Testis (tissue), 3 donors: ENCODE results near the gene GPC4. TPM values are rescaled to one million over a fixed set of nuclear protein-coding genes. Genes with fewer than 3 reads are reported as not detected.

Experiments
- DNase-seq: peaks from one replicate; pipeline ENCODE4 v3.0.0-alpha.2; 2019
- H3K27ac ChIP-seq, 2 donors: fragments of 200-600 bp; sonication (generic); one replicate each; pipeline ENCODE4 v1.5.1; 2019
- H3K27me3 ChIP-seq: fragments of 200-600 bp; sonication (generic); one replicate; pipeline ENCODE4 v1.5.1; 2019
- H3K36me3 ChIP-seq: fragments of 200-600 bp; sonication (generic); one replicate; pipeline ENCODE4 v1.5.1; 2017; ENCODE audit warnings: low read depth; ENCODE audit errors: missing control alignments
- H3K4me1 ChIP-seq: fragments of 200-600 bp; sonication (generic); one replicate; pipeline ENCODE4 v1.5.1; 2019
- H3K4me3 ChIP-seq, 2 donors: fragments of 200-600 bp; sonication (generic); one replicate each; pipeline ENCODE4 v1.5.1; 2017 to 2019
- H3K9me3 ChIP-seq: fragments of 200-600 bp; sonication (generic); one replicate; pipeline ENCODE4 v1.5.1; 2017
- POLR2A ChIP-seq: fragments of 450-650 bp; IDR thresholded peaks from one replicate; pipeline ENCODE4 v1.6.1; 2017; ENCODE audit warnings: antibody characterized with exemption, mild to moderate bottlenecking, moderate library complexity
- WGBS, 2 donors: methylation state at CpG; one replicate each; pipeline ENCODE4 v1.1.5; 2018; 5-methylcytosine and 5-hydroxymethylcytosine counted together
- intact Hi-C: fragments of 100-400 bp; cut with DNase I; formaldehyde crosslinking; loops from one replicate; pipeline ENCODE4 v1.15.1; 2023; ENCODE audit warnings: low total_unique reads
- polyA plus RNA-seq: library from polyadenylated mRNA; stranded (reverse); fragments of 350-450 nt; fragmentation: Illumina TruSeq; extraction: RNeasy Lipid Tissue Mini Kit (QIAGEN cat#74804); gene quantifications from one replicate; pipeline ENCODE4 v1.2.3, GENCODE V29; 2014; ENCODE audit warnings: low read depth, low replicate concordance; ENCODE audit not compliant: insufficient read depth
- total RNA-seq, 2 donors: library from RNA; depleted of rRNA; stranded (reverse); fragments of >200 nt; gene quantifications; one replicate each; pipeline ENCODE4 v1.2.3, GENCODE V29; 2016
- TF ChIP-seq, protein P1 (sequence below), 3 experiments: fragments of 450-650 bp in 2 of 3; fragments of 200-600 bp in 1 of 3; sonication (generic) in 1 of 3; IDR thresholded peaks; one replicate each; pipeline ENCODE4 v1.5.1; 2016 to 2019; ENCODE audit warnings: antibody characterized with exemption in 3 of 3, mild to moderate bottlenecking in 2 of 3, moderate library complexity in 1 of 3

GPC4 gene
- total and polyA plus RNA-seq, 3 donors from 2014 or later = 13.8 to 17.8 (median 15.9) TPM

DNA sequence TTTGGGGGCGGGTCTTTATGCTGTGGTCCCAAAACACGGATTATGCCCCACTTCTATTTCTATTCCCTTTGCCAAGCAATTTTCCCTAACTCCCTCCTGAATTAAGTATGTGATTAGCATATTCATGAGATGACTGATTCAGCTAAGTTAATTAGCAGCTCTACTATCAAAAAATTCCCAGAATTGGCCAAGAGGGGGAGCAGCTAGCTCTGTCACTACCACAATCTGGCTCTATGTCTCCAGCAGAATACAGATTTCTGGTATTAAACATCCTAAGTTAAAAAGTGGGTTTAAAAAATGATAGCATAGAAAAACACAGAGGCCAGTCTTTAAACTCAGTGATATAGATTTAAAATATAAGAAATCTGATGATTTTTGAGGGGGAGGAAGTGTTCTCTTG lies 80.3 kb downstream of the GPC4 start:
- no peaks in the 10 kb centered on the region for H3K4me1 ChIP-seq
- intact Hi-C loops = no loop called here
- H3K36me3 ChIP-seq = no peaks in the 10 kb centered on the region

DNA sequence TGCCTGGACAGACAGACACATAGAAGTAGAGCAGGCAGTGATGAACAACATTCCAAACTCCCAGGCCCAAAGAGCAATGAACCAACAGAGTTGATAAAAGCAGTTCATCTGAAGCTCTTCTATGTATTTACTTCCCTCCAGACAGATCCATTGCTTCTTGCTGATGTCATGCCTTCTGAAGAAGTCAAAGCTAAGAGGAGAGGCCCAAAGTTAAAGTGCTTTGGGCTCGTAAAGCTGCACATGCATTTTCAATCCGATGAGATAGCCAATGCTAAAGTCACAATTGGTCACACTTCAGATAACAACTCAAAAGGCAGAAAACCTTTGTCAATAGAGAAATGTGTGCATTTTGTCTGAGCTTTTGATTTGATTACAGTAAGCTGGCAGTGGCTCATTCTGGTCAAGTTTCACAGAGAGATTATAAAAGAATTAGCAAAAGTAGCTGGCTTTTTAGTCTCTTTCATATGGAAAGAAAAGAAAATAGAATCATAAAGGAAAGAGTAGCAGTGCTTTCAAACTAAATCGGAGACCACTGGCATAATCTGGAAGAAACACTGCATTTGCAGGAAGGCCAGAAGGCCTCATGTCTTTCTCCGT lies 82.0 kb downstream of the GPC4 start:
- no peaks in the 10 kb centered on the region for H3K4me1 ChIP-seq
- 98% methylated on average over 3 to 4 of the region's 4 CpGs for WGBS, 2 donors
- H3K4me3 ChIP-seq = no peak overlapping the region
- H3K36me3 ChIP-seq = no peaks in the 10 kb centered on the region
- no peak for TF ChIP-seq POLR2A
- H3K27ac ChIP-seq = no peak overlapping the region
- intact Hi-C loops = no loop called here
- no peaks in the 10 kb centered on the region for H3K27me3 ChIP-seq
- H3K9me3 ChIP-seq = no peaks in the 10 kb centered on the region
- DNase-seq = no peak

More for the DNA sequence above, 80.3 kb downstream of the GPC4 start:
- DNase-seq = peak; percentile 26
- TF ChIP-seq POLR2A = no peak
- TF ChIP-seq, protein P1, sequence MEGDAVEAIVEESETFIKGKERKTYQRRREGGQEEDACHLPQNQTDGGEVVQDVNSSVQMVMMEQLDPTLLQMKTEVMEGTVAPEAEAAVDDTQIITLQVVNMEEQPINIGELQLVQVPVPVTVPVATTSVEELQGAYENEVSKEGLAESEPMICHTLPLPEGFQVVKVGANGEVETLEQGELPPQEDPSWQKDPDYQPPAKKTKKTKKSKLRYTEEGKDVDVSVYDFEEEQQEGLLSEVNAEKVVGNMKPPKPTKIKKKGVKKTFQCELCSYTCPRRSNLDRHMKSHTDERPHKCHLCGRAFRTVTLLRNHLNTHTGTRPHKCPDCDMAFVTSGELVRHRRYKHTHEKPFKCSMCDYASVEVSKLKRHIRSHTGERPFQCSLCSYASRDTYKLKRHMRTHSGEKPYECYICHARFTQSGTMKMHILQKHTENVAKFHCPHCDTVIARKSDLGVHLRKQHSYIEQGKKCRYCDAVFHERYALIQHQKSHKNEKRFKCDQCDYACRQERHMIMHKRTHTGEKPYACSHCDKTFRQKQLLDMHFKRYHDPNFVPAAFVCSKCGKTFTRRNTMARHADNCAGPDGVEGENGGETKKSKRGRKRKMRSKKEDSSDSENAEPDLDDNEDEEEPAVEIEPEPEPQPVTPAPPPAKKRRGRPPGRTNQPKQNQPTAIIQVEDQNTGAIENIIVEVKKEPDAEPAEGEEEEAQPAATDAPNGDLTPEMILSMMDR (IDR thresholded peaks at IDR 0.05) = peak in 2 of 3 experiments; percentile 34 to 42
- H3K27me3 ChIP-seq = no peaks in the 10 kb centered on the region
- H3K27ac ChIP-seq = no peak overlapping the region
- H3K9me3 ChIP-seq = no peaks in the 10 kb centered on the region
- 64 to 75% methylated on average over 2 of the region's 2 CpGs for WGBS, 2 donors
- H3K4me3 ChIP-seq = no peak overlapping the region

- no peaks in the 10 kb centered on the region for H3K4me1 ChIP-seq
- intact Hi-C loops = no loop called here
Observed at GRCh38 chrX:133332737-133333136, 82.6 kb downstream of the GPC4 start.

DNA sequence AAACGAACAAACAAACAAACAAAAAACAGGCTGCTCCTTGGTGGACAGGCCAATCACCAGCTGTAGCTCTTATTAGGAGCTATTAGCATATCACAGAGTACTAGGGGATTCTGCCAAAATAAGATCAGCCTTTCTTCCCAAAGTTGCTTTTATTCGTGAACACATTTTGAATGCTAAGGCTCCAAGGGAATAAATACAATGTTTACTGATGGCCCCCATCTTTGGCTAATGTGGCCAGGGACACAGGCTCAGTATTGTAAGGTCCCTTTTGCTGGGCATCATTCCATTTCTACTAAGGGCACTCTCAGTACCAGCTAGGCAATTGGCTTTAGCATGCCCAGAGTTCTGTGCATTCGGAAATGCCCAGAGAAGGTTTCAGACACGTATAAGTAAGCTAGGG lies 84.3 kb downstream of the GPC4 start:
- TF ChIP-seq, protein P1 (IDR thresholded peaks at IDR 0.05) = no peak
- TF ChIP-seq POLR2A = no peak
- DNase-seq = no peak
- H3K27ac ChIP-seq = no peak overlapping the region
- H3K4me1 ChIP-seq = no peaks in the 10 kb centered on the region
- intact Hi-C loops = no loop called here
- 75 to 85% methylated on average over 2 to 3 of the region's 4 CpGs for WGBS, 2 donors
- no peaks in the 10 kb centered on the region for H3K9me3 ChIP-seq
- H3K4me3 ChIP-seq = no peak overlapping the region
- no peaks in the 10 kb centered on the region for H3K36me3 ChIP-seq
- no peaks in the 10 kb centered on the region for H3K27me3 ChIP-seq

More at GRCh38 chrX:133332737-133333136, 82.6 kb downstream of the GPC4 start:
- H3K4me3 ChIP-seq = no peak overlapping the region
- TF ChIP-seq POLR2A = no peak
- TF ChIP-seq, protein P1 (IDR thresholded peaks at IDR 0.05) = no peak
- no peaks in the 10 kb centered on the region for H3K36me3 ChIP-seq
- DNase-seq = no peak
- WGBS, 2 donors = 93 to 94% methylated on average over 4 of the region's 4 CpGs
- H3K27me3 ChIP-seq = no peaks in the 10 kb centered on the region
- no peaks in the 10 kb centered on the region for H3K9me3 ChIP-seq
- no peak overlapping the region for H3K27ac ChIP-seq

- intact Hi-C loops = no loop called here
- Histone ChIP-seq H3K36me3 (no peaks in the 10 kb centered on the region), H3K4me1 (no peaks in the 10 kb centered on the region), H3K27me3 (no peaks in the 10 kb centered on the region), H3K9me3 (no peaks in the 10 kb centered on the region), H3K27ac (no peak overlapping the region), H3K4me3 (no peak overlapping the region)
- no peak for DNase-seq
- TF ChIP-seq, protein P1 (IDR thresholded peaks at IDR 0.05) = no peak
Observed at GRCh38 chrX:133325422-133325821, 89.9 kb downstream of the GPC4 start.
